Panc1 (cell line): ENCODE results near the gene ALDH5A1. TPM values are rescaled to one million over a fixed set of nuclear protein-coding genes. Genes with fewer than 3 reads are reported as not detected.

Source experiments
- ATAC-seq: fragments of 200-7000 bp; cut with Tn5 transposase; 2 replicates; pipeline ENCODE4 v1.9.1; 2020; ENCODE audit warnings: mild to moderate bottlenecking, moderate library complexity
- BruUV-seq: library from RNA; stranded (reverse); fragments of 400-500 nt; replicated peaks from 2 replicates; lab custom pipeline; 2021; lab: Mats Ljungman, UMichigan
- CTCF ChIA-PET: fragments of 300-600 bp; sonication (Branson Sonifier 250); formaldehyde crosslinking; loops from one replicate; lab custom pipeline; 2022; ENCODE audit warnings: antibody characterized with exemption; lab: Charles Lee
- POLR2A ChIA-PET: fragments of 300-600 bp; sonication (Branson Sonifier 250); formaldehyde crosslinking; loops from one replicate; lab custom pipeline; 2022; ENCODE audit warnings: antibody characterized with exemption; lab: Charles Lee
- DNase-seq: peaks from one replicate; pipeline ENCODE4 v3.0.0-alpha.2; 2010; ENCODE audit warnings: low read depth, low spot score
- H3K27ac ChIP-seq: 2 replicates; pipeline ENCODE4 v1.5.1; 2011; ENCODE audit warnings: mild to moderate bottlenecking, low read length, inconsistent platforms
- H3K27me3 ChIP-seq: fragments of 200-500 bp; sonication (Bioruptor generic); 2 replicates; pipeline ENCODE4 v1.6.0; 2014; ENCODE audit warnings: low read length, inconsistent platforms; ENCODE audit not compliant: control insufficient read depth, insufficient read depth
- H3K36me3 ChIP-seq: fragments of 200-500 bp; sonication (Bioruptor generic); 2 replicates; pipeline ENCODE4 v1.5.1; 2014; ENCODE audit warnings: inconsistent platforms, mild to moderate bottlenecking, low read length, moderate library complexity; ENCODE audit not compliant: control insufficient read depth, insufficient read depth
- H3K4me1 ChIP-seq: 2 replicates; pipeline ENCODE4 v1.5.1; 2011; ENCODE audit warnings: inconsistent platforms, mild to moderate bottlenecking, low read length, moderate library complexity; ENCODE audit not compliant: control insufficient read depth, insufficient read depth
- H3K4me3 ChIP-seq, 2 experiments: 2 replicates each; pipeline ENCODE4 v1.5.1; 2011 to 2012; ENCODE audit warnings: low read depth in 2 of 2, low read length in 2 of 2, mild to moderate bottlenecking in 2 of 2, inconsistent platforms in 1 of 2, moderate library complexity in 1 of 2
- H3K9me3 ChIP-seq: fragments of 200-500 bp; sonication (Bioruptor generic); 2 replicates; pipeline ENCODE4 v1.5.1; 2014; ENCODE audit warnings: low read depth, mild to moderate bottlenecking, inconsistent platforms, low read length, moderate library complexity; ENCODE audit not compliant: control insufficient read depth, insufficient read depth
- CTCF ChIP-seq: fragments of 450-650 bp; IDR thresholded peaks from 2 replicates; pipeline ENCODE4 v1.5.1; 2017; ENCODE audit warnings: mild to moderate bottlenecking
- POLR2AphosphoS5 ChIP-seq: IDR thresholded peaks from 2 replicates; pipeline ENCODE4 v1.6.1; 2012; ENCODE audit warnings: mild to moderate bottlenecking, low read depth, low read length, moderate library complexity
- REST ChIP-seq, 2 experiments: IDR thresholded peaks; 2 replicates each; pipeline ENCODE4 v1.6.1; 2011 to 2012; ENCODE audit warnings: low read depth in 2 of 2, control low read depth in 1 of 2, low read length in 1 of 2, mild to moderate bottlenecking in 1 of 2, moderate library complexity in 1 of 2; ENCODE audit not compliant: insufficient read depth in 1 of 2
- SIN3A ChIP-seq: IDR thresholded peaks from 2 replicates; pipeline ENCODE4 v1.6.1; 2012; ENCODE audit warnings: low read depth, mild to moderate bottlenecking, low read length, moderate library complexity, borderline replicate concordance; ENCODE audit not compliant: insufficient read depth
- TCF7L2 ChIP-seq: IDR thresholded peaks from 2 replicates; pipeline ENCODE4 v1.6.1; 2011; ENCODE audit warnings: mild to moderate bottlenecking, low read depth, low read length, inconsistent platforms
- in situ Hi-C: cut with HindIII; loops from 2 replicates; pipeline ENCODE4 v1.10.0; 2016; ENCODE audit warnings: low sequenced_read_pairs, low pct_unique_long_range_greater_than_20kb
- intact Hi-C: fragments of 100-400 bp; cut with micrococcal nuclease; formaldehyde crosslinking; loops from one replicate; pipeline ENCODE4 v1.10.0; 2022; ENCODE audit not compliant: unreplicated experiment
- total RNA-seq: library from RNA; stranded (reverse); gene quantifications from one replicate; pipeline ENCODE4 v1.2.1, GENCODE V29; 2021; ENCODE audit not compliant: unreplicated experiment

The ALDH5A1 gene
- total RNA-seq, 1 experiment from 2014 or later, result 4.2 TPM

- CTCF ChIA-PET, result interaction anchor here (0.6 to 1.3 kb wide), 5 partner anchors 26 to 135 kb away, joined by 3 to 16 read pairs (median 4); partner anchors contain the start of gene ALDH5A1
- no TSS peak for BruUV-seq
- H3K27me3 ChIP-seq, result no peaks in the 10 kb centered on the region
- no peaks in the 10 kb centered on the region for H3K9me3 ChIP-seq
- peak; percentile 93 for TF ChIP-seq CTCF
- no peak for TF ChIP-seq POLR2AphosphoS5
- intact Hi-C loops, result loop anchor here (5.0 to 10.0 kb wide), 3 partner anchors 56 to 244 kb away; no protein-coding TSS in a partner anchor
- in situ Hi-C loops, result no loop called here
- ATAC-seq (peak; percentile 97), DNase-seq (peak; percentile 28)
- POLR2A ChIA-PET, result no interaction called here
- H3K36me3 ChIP-seq, result no peaks in the 10 kb centered on the region
- no peak overlapping the region for H3K27ac ChIP-seq
- H3K4me1 ChIP-seq, result no peaks in the 10 kb centered on the region
- H3K4me3 ChIP-seq, result no peak overlapping the region
Observed at GRCh38 chr6:24520929-24521546, 26.3 kb downstream of the ALDH5A1 start.

- H3K27me3 ChIP-seq, result no peaks in the 10 kb centered on the region
- ATAC-seq (no peak), DNase-seq (no peak)
- CTCF ChIA-PET, result interaction anchor here (0.6 to 0.7 kb wide), 2 partner anchors 181 to 237 kb away, joined by 4 to 5 read pairs; no protein-coding TSS in a partner anchor
- BruUV-seq, result no TSS peak
- no peaks in the 10 kb centered on the region for H3K9me3 ChIP-seq
- H3K27ac ChIP-seq, result no peak overlapping the region
- in situ Hi-C loops (no loop called here), intact Hi-C loops (loop anchor here (5.0 to 10.0 kb wide), 3 partner anchors 55 to 242 kb away; no protein-coding TSS in a partner anchor)
- H3K4me1 ChIP-seq, result no peaks in the 10 kb centered on the region
- POLR2A ChIA-PET, result no interaction called here
- TF ChIP-seq TCF7L2, result no peak
- no peak for TF ChIP-seq REST (IDR thresholded peaks at IDR 0.05; ENCODE audit: insufficient read depth in 1 of 2, low read depth in 2 of 2, low read length in 1 of 2)
- no peak for TF ChIP-seq SIN3A
- no peak for TF ChIP-seq CTCF
- TF ChIP-seq POLR2AphosphoS5, result no peak
- H3K4me3 ChIP-seq, result no peak overlapping the region
- H3K36me3 ChIP-seq, result no peaks in the 10 kb centered on the region
Observed at GRCh38 chr6:24522228-24523176, 27.7 kb downstream of the ALDH5A1 start.
